Putamen (tissue), 1 donor: ENCODE data around the gene TUBB4B.
"Not testable (repeated sequence)": the region's sequence is repeated elsewhere in the genome, so short reads cannot be mapped to it uniquely, and the experiment has no call there.

Experiments used
- DNase-seq: peaks from one replicate; pipeline ENCODE4 v3.0.0-alpha.2; 2016; ENCODE audit warnings: low spot score

Gene TUBB4B

DNA sequence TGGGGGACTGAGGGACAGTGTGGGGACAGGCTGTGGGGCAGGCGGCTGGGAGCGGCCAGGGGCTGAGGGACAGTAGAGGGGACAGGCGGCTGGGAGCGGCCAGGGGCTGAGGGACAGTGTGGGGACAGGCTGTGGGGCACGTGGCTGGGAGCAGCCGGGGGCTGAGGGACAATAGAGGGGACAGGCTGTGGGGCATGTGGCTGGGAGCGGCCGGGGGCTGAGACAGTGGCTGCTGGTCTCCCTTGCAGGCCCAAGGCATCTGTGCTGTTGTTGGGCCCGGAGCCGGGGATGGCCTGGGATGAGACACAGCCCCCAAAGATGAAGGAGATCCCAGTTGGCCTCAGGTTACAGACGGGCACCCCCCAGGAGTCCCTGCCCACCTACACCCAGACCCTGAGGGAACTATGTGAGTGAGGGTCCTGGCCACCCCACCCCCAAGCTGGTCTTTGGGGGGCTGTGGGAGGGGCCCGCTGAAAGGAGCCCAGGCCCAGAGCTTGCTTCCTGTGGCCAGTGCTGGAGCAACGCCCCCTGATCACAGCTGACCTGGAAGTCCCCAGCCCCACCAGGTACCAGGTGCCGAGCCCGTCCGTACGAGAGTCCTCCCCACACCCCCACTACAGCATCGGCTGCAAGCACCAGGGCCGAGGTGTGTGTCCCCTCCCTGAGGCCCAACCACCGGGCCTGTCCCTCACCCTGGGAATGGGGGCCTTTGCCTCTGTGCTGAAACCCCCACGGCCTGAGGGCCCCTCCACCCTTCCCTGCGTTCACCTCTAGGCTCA is 10.6 kb downstream of the TUBB4B start:
- no peak for DNase-seq

- no peak for DNase-seq
Observed at GRCh38 chr9:137252555-137253506, 11.7 kb downstream of the TUBB4B start.

DNA sequence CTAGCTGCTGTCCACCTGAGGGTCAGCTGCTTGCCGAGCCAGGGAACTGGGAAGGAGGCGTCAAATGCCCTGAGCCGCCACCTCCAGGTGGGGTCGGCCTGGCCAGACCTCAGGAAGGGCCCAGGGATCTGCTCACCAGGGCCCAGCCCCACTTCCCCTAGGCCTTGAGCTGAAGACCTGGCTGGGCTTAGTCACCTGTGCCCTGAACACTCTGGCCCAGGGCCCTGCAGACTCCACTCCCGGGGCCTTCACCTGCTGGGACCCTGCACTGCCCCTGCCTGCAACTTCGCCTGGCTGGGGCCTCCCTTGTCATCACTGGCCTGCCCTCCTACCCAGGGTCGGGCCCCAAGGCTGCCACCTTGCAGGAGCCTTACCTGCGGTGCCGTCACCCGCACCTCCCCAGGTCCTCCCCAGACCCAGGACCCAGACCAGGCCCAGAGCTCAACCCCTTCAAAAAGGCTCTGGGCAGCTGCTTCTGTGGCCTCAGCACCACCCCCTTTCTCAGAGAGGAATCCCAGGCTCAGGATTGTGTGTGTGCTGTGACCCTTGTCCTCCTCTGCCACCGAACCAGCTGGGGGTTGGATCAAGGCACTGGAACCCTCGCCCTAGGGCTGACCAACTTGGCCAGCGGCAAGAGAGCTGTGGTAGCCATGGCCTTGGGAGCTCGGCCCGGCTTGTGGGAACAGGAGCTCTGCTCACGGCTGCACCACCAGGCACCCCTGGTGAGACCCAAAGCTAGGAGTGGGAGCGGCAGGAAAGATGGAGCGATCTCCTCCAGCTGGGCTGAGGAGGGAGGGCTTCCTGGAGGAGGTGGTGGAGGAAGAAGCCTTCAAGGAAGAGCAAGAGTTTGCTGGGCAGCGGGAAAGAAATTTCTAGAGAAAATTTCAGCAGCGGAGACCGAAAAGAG is 12.9 kb downstream of the TUBB4B start:
- no peak for DNase-seq

GRCh38 chr9:137254624-137255447 is 13.7 kb downstream of the TUBB4B start, which contains the start of gene NELFB:
Gene NELFB, plus strand, starts transcription at chr9:137255327.
- peak; percentile 91 for DNase-seq

GRCh38 chr9:137255448-137256114 is 14.5 kb downstream of the TUBB4B start:
- DNase-seq: no peak

DNA sequence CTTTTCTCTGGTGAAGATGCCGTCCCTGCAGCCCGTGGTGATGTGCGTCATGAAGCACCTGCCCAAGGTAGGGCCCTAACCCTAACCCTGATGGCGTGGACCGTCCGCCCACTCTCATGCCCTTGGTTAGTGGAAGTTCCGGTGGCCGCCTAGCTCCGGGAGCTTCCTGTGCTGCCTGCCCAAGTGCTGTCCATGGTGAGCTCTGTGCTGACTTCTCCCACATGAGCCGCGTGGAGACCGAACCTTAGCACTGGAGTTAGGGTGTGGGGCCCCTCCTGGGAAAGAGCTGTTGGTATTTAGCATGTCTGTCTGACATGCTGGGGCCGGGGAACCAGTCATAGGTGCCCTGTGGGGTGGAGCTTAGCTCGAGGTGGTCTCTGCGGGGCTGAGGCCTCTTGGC is 15.3 kb downstream of the TUBB4B start:
- no peak for DNase-seq

DNA sequence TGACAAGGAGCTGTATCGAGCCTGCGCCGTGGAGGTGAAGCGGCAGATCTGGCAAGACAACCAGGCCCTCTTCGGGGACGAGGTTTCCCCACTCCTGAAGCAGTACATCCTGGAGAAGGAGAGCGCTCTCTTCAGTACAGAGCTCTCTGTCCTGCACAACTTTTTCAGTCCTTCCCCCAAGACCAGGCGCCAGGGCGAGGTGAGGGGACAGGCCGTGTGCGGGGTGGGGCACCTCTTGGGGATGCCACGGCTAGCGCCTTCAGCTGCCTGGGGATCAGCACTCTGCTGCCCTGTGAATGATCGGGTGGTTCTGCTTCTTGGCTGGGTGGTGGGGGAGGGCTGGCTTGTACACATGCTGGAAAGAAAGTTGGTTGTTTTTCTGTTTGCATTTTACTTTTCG is 15.8 kb downstream of the TUBB4B start:
- DNase-seq: no peak

DNA sequence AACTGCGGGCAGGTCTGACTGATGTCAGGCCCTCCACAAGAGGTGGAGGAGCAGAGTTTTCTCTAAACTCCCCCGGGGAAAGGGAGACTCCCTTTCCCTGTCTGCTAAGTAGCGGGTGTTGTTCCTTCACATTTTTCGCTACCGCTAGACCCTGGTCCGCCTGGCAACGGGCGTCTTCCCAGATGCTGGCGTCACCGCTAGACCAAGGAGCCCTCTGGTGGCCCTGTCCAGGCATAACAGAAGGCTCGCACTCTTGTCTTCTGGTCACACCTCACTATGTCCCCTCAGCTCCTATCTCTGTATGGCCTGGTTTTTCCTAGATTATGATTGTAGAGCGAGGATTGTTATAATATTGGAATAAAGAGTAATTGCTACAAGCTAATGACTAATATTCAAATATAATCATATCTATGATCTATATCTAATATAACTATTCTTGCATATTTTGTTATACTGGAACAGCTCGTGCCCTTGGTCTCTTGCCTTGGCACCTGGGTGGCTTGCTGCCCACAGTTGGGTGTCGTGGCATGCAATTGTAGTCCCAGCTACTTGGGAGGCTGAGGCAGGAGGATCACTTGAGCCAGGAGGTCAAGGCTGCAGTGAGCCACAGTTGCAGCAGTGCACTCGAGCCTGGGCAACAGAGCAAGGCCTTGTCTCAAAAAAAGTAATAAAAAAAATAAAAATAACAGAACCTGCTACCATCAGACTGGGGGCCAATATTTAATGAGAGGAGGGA is 21.3 kb downstream of the TUBB4B start:
- not testable (repeated sequence) for DNase-seq

DNA sequence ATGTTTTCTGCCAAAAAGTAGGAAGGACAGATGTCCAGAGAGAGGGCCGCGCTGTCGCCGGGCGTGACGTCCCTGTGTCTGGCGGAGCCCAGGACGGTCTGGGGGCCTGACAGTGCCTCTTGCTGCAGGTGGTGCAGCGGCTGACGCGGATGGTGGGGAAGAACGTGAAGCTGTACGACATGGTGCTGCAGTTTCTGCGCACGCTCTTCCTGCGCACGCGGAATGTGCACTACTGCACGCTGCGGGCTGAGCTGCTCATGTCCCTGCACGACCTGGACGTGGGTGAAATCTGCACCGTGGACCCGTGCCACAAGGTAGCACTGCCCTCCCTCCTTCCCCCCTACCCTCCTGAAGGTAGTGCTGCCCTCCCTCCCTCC is 21.8 kb downstream of the TUBB4B start:
- no peak for DNase-seq

DNA sequence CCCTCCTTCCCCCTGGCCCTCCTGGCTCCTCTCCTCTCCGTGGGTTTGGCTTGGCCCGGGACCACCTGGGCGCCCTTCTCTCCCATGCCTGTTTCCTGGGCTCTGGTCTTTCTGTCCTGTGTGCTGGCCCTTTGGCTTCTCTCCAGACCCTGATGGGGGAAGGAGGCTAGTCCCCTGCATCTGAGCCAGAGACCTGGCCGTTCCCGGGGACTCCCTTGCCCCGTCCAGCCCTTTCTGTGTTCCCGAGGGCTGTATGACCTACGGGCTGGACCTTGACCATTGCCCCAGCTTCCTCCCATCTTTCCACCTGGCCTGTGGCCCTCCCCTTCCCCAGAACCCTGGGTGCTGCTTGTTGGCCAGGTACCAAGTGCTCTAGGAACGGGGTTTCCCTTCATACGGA is 22.4 kb downstream of the TUBB4B start:
- no peak for DNase-seq

DNA sequence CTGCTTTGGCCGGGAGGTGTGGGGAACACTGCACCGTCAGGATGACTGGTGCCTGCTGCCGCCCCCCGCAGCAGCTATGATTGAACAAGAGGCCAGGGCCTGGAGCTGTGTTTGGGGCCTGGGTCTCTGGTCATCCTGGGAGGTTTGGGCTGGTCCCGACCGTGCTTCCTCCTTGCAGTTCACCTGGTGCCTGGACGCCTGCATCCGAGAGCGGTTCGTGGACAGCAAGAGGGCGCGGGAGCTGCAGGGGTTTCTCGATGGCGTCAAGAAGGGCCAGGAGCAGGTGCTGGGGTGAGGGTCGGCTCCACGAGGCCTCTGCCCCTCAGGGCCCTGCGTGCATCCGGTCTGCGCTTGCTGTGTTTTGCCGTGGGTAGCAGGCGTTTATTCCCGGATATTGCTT is 23.0 kb downstream of the TUBB4B start:
- no peak for DNase-seq

- no peak for DNase-seq
Observed at GRCh38 chr9:137265496-137266161, 24.5 kb downstream of the TUBB4B start.

DNA sequence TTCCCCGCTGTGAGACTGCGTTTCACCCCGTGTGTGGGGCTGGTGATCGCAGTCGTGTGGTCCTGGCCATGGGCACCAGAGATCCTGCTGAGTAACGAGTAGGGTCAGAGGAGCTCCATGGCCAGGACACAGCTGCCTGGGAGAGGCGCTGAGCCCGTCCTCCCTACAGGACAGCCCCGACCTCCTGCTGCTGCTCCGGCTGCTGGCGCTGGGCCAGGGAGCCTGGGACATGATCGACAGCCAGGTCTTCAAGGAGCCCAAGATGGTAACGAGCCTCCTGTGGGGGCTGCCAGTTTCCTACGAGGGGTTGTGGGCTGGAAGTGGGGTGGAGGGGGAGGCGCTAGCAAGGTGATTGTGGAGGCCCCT is 25.1 kb downstream of the TUBB4B start:
- no peak for DNase-seq

- no peak for DNase-seq
Observed at GRCh38 chr9:137266585-137267453, 25.7 kb downstream of the TUBB4B start.

DNA sequence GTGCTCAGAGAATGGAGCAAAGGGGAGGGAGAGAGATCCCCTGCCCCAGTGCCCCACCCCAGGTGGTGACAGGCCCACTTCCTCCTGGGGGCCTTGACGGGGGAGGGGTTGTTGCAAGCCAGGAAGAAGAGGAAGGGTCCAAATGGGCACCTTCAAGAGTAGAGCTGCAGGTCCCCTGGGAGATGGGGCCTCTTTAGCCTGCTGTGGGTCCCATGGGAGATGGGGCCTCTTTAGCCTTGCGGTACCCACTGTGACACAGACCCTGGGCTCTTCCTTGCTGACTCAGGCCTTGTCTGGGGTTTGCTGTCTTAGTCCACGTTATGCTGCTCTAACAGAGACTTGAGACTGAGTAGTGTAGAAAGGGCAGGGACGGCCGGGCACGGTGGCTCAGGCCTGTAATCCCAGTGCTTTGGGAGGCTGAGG is 26.9 kb downstream of the TUBB4B start:
- DNase-seq: no peak

DNA sequence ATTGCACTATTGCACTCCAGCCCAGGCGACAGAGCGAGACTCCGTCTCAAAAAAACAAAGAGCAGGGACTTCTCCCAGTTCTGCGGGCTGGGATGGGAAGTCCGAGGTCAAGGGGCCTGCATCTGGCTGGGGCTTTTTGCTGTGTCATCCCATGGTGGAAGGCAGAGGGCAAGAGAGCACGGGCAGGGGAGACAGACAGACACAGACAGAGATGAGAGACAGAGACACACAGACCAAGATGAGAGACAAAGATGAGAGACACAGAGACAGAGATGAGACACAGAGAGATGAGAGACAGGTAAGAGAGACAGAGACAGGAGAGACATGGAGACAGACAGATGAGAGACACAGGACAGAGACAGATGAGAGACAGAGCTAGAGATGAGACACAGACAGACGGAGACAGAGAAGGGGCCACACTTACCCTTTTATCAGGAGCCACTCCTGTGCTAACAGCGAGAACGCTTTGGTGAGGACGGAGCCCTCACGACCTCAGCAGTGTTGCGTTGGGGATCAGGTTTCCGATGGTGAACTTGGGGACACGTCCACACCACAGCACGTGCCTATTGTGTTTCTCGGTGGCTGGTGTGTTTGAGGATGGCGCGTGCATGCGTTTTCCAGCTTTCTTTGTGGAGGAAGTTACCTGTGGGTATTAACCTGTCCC is 27.6 kb downstream of the TUBB4B start:
- DNase-seq: no peak

DNA sequence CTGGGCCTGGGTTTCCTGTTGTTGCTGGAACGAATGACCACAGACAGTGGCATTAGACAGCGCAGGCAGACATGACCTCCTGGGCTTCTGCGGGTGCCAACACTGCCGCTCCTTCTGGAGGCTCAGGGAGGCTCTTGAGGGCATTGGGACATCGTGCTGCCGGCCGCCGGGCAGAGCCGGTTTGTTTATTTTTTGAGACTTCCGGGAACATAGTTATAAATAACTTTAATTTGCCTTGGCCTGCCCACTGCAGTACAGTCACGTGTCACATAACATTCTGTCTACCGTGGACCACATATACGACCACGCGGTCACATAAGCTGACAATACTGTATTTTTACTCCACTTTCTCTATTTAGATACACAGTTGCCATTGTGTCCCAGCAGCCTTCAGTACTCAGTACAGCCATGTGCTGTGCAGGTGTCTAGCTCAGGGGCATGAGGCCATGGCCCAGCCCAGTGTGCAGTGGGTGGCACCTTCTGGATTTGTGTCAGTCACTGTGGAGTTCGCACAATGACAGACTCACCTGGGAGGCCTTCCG is 28.2 kb downstream of the TUBB4B start:
- DNase-seq: no peak
